Stimulated activated CD8-positive, alpha-beta memory T cell treated with anti-CD3 and anti-CD28 coated beads, Interleukin-4, amount 100 ng/mL, for 4 hours (primary cell): Measurements from ENCODE around the gene GABBR2.

Experiments used
- DNase-seq, 2 donors: peaks; one replicate each; pipeline ENCODE4 v3.0.0-alpha.2; 2020; ENCODE audit warnings: low read depth in 2 of 2, low spot score in 1 of 2

The GABBR2 gene

DNA sequence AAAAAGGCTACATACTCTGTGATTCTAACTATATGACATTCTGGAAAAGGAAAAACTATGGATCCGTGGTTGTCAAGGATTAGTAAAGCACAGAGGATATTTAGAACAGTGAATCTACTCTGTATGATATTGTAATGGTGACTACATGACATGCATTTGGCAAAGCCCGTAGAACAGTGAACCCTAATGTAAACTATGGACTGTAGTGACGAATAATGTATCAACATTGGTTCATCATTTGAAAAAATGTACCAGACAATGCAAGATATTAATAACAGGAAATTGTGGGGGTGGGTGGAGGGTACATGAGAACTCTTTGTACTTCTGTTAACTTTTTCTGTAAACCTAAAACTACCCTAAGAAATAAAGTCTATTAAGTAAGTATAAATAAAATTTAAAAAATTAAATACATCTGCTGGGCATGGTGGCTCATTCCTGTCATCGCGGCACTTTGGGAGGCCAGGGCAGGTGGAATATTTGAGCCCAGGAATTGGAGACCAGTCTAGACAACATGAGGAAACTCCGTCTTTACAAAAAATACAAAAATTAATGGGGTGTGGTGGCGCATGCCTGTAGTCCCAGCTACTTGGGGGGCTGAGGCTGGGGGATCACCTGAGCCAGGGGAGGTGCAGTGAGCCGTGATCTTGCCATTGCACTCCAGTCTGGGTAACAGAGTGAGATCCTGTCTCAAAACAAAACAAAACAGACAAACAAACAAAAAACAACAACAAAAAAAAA lies 351.6 kb downstream of the GABBR2 start:
- DNase-seq = no peak

- DNase-seq = no peak
Observed at GRCh38 chr9:98356326-98356725, 352.4 kb downstream of the GABBR2 start.

DNA sequence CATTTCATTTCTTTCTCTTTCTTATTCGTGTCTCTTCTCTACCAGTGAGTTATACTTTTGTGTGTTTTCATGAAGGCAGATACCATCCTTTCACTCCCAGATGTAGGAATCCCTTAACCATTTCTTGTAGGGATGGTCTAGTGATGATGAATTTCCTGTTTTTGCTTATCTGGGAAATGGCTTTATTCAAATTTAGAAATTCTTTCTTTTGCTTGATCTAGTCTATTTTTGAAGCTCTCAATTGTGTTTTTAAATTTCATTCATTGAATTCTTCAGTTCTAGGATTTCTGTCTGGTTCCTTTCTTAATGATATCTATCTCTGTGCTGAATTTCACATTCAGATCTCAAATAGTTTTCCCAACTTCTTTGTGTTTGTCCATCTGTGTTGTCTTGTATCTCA lies 357.4 kb downstream of the GABBR2 start:
- DNase-seq = no peak

DNA sequence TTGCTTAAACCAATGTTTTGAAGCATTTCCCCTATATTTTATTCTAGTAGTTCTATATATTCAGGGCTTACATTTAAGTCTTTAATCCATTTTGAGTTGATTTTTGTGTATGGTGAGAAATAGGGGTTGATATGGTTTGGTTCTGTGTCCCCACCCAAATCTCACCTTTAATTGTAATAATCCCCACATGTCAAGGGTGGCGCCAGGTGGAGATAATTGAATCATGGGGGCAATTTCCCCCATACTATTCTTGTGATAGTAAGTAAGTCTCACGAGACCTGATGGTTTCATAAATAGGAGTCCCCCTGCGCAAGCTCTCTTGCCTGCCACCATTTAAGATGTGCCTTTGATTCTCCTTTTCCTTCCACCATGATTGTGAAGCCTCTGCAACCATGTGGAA lies 361.1 kb downstream of the GABBR2 start:
- no peak for DNase-seq

- DNase-seq = no peak
Observed at GRCh38 chr9:98345011-98345410, 363.7 kb downstream of the GABBR2 start.

DNA sequence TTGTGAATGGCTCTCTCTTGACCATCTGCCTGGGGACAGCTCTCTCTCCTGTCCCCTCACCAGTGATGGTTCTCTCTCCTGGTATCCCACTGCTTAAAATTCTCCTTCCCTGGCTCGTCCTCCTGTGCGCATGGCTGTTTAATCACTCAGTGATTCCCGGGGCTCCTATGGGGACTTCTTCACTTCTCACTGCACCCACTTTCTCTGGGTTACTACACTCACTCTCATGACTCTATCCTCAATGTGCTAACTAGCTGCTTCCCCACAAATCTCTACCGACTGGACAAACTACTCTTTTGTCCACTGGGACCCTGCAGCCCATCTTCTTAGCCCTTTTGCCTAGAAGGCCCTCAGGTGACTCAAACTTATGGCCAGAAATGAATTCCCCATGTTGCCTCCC lies 364.2 kb downstream of the GABBR2 start:
- DNase-seq = no peak

DNA sequence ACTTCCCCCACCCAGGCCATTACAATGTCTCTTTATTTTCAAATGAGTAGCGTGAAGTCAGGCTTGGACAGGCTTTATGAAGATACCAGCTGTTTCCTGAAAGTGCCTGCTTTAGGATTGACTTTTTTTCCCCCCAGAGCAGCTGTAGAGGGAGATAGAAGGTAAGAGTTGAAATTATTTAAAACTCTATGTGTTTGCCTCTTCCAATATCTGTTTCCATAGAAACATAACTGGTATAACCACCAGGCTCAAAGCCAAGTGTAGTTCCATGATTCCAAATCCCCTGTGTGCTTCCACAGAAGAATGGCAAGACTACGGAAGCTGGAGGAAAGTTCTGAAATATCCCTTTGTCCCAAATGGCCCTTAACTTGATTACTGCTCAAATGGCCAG lies 365.9 kb downstream of the GABBR2 start:
- no peak for DNase-seq

GRCh38 chr9:98342098-98342819 lies 366.5 kb downstream of the GABBR2 start:
- no peak for DNase-seq

GRCh38 chr9:98341157-98342097 lies 367.3 kb downstream of the GABBR2 start:
- DNase-seq = no peak

DNA sequence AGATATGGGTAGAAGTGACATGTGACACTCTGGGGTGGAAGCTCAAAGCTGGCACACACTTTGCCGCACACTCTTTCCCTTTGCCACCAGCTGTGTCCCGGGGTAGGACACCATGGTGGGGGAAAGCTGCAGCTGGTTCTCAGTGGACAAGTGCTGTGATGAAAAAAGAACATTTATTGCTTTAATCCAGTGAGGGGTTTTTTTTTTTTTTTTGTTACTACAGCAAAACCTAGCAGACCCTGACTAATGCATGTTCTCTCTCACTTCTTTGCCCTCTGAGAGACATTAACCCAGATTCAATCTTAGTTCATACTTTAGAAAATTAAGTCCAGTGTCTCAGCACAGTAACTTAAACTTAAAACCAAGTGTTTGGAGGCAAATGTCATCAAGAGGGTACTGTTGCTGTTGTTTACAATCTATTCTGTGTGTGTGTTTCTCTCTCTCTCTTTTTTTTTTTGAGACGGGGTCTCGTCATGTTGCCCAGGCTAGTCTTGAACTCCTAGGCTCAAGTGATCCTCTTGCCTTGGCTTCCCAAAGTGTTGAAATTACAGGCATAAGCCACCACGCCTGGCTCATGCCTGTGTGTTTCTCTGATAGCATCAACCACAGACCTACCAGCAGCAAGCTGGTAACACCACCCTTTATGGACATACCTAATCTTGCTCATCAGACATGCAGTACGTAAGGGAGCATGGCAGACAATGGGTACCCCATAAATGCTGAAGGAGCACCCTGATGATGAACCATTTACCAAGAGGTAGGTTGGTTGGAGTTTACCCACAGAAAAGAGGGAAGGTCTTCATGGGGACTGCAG lies 368.5 kb downstream of the GABBR2 start:
- no peak for DNase-seq

DNA sequence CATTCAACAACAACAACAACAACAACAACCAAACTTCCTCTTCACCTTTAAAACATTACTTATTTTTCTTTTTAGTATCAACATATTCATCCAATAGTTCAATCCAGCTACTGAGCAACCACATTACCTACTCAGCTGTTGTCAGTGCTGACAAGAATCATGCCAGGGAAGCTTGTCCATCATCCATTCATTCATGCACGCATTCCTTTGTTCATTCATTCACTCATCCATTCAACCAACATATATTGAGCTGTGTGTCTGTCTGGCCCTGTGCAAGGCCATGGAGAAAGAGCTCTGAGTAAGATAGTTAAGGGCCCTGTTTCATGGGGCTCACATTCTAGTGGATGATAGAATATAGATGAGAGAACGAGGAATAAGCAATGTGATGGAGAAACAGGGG lies 373.1 kb downstream of the GABBR2 start:
- DNase-seq = no peak

DNA sequence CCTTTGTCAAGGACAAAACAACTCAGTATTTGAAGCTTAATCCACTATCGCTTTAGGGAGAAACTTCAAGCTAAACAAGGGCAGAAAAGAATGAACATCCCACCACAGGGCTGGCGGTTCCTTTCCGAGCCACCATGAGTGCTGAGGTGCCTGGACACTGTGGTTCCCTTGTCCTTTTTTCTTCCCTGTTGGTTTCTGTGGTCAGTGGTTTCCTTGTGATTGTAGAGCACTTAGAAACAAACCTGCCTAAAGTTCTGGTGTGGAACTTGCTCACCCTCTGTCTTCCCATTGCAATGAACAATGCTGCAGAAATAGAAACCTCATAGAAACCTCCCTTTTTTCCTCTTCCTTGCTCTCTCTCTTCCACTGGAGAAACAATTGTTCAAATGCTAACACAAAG lies 373.9 kb downstream of the GABBR2 start:
- DNase-seq = no peak

GRCh38 chr9:98333703-98334582 lies 374.8 kb downstream of the GABBR2 start:
- no peak for DNase-seq

GRCh38 chr9:98332405-98332831 lies 376.3 kb downstream of the GABBR2 start:
- DNase-seq = no peak

GRCh38 chr9:98331536-98332259 lies 377.0 kb downstream of the GABBR2 start:
- DNase-seq = no peak

GRCh38 chr9:98330831-98331230 lies 377.9 kb downstream of the GABBR2 start:
- DNase-seq = no peak

DNA sequence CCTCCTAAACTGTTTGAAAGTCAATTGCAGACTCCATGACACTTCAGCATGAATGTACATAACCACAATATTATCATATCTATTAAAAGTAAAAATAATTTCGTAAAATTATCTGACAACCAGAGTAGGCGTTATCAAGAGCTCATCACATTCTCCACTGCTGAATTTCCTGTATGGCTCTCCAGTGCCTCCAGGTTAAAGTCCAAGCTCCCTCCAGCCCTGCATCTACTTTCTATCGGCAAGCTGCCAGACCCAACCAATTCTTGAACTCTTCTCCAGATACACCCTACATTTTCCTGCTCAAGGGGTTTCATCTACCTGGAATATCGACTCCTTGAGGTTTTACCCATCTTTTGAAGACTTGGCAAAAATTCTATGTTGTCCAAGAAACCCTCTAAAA lies 378.8 kb downstream of the GABBR2 start:
- DNase-seq = no peak

DNA sequence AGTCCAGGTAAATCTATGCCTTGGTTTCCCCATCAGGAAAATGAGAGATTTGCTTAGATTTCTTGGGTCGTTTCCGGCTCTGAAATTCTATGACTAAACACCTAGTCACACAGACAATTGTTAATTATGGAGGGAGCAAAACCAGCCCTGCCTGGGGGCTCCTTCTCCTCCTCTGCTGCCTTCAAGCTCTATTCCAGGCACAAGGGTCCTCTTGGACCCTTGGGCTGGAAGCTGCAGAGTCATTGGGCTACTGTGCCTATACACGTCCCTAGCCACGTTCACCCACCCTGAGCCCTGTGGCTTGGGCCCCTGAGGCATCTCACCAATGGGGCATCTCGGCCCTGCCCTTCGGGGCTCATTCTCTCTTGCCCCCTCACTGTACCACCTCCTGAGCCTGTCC lies 379.5 kb downstream of the GABBR2 start:
- no peak for DNase-seq

- DNase-seq = no peak
Observed at GRCh38 chr9:98328770-98329169, 380.0 kb downstream of the GABBR2 start.
